Tongue (tissue), 2 donors: Measurements from ENCODE around the gene NOM1. TPM values are rescaled to one million over a fixed set of nuclear protein-coding genes. Genes with fewer than 3 reads are reported as not detected.

Experiments
- DNase-seq: peaks from one replicate; pipeline ENCODE4 v3.0.0-alpha.2; 2015
- total RNA-seq: library from RNA; depleted of rRNA; stranded (reverse); fragments of >200 nt; gene quantifications from one replicate; pipeline ENCODE4 v1.2.3, GENCODE V29; 2014

NOM1 gene
- total RNA-seq, 1 donor from 2014 or later, result 31.8 TPM

- no peak for DNase-seq
Observed at GRCh38 chr7:157017603-157018327, 68.3 kb downstream of the NOM1 start.

GRCh38 chr7:157018328-157018996 is 69.0 kb downstream of the NOM1 start:
- DNase-seq, result no peak

GRCh38 chr7:157018997-157019608 is 69.6 kb downstream of the NOM1 start:
- no peak for DNase-seq

DNA sequence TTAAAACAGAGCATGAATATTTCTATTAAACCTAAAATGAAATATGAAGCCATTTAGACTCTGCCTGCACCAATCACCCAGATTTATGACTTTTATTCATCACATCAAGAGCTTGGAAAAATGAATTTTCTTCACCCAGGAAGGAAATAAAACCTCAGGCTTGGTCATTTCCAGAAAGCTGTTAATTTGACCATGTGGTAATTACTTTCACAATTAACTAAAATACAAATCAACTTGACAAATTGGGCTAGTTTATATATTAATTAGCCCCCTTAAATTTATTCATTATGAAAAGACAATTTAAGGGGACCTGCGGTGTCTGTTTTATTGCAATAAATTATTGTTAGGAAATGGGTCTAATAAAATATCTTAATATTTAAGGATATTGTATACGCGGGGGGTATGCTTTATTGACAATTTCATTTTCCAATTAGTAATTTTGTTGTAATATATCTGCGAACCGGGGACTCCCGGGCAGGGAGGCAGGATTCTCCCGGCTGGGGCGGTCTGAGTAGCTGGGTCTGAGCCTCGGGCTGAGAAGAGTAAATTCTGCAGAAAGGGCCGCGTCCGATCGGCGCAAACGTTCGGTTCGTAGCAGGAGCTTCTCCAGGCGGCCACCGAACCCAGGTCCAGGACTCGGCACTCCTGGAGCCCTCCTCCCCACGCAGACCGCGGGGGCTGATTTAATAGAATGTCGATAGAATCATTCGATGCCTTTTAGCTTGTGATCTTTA is 70.4 kb downstream of the NOM1 start:
- no peak for DNase-seq

DNA sequence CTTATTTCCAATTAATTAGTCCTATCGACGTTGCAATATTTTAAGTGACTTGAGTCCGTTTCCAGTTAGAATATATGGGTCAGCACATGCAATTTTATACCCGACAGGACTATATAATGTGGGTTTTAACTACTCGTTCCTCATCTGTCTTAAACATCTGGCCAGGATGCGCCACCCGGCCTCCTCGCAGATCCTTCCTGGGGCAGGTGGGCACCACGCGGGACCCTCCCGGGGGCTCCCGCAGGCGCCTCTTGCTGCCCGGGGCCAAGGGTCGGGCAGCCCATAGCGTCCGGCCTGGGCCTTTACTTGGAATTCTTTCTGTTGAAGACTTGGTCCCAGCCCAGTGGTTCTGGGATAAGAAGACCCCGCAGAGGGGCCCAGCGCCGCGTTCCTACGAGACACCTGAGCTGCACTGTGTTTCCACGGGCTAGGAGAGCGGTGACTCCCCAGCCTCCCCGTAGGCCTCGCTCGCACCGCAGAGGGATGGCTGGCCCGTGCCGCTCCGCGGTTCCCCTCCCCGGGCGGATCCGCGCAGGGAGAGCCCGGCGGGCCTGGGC is 71.1 kb downstream of the NOM1 start:
- no peak for DNase-seq

DNA sequence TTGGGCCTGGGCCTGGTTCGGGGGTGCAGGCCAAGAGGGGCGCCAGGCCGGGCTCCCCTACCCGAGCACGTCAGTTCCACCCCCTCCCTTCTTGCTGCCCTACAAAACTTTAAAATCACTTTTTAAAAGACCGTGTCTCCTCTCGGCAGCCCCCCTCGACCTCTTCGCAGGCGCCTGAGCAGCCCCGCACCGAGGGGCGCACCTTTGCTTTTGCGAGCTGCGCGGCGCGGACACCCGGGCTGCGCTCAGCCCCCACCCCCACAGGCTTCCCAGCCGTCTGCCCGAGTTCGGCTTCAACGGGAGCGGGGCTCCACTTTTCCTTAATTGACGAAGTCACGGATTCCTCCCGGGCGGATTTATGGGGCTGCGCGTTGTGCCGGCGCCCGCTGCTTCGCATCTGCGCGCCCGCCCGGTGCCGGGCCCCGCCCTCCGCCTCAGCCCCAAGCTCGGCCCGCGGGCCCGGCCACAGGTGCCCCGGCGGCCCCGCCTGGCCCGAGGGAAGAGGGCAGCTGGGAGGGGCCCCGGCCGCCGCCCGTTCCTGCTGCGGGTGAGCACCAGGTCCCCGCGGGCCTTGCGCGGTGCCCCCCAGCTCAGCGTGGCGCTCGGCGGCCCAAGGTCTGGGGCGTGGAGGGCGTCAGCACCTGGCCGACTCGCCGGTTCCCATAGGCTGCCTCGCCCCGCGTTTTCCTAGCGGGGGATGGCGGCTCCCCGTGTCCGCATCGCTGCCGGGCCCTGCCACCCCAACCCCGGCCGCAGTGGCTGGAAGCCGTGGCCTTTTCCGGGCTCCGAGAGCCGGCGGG is 71.8 kb downstream of the NOM1 start:
- no peak for DNase-seq

DNA sequence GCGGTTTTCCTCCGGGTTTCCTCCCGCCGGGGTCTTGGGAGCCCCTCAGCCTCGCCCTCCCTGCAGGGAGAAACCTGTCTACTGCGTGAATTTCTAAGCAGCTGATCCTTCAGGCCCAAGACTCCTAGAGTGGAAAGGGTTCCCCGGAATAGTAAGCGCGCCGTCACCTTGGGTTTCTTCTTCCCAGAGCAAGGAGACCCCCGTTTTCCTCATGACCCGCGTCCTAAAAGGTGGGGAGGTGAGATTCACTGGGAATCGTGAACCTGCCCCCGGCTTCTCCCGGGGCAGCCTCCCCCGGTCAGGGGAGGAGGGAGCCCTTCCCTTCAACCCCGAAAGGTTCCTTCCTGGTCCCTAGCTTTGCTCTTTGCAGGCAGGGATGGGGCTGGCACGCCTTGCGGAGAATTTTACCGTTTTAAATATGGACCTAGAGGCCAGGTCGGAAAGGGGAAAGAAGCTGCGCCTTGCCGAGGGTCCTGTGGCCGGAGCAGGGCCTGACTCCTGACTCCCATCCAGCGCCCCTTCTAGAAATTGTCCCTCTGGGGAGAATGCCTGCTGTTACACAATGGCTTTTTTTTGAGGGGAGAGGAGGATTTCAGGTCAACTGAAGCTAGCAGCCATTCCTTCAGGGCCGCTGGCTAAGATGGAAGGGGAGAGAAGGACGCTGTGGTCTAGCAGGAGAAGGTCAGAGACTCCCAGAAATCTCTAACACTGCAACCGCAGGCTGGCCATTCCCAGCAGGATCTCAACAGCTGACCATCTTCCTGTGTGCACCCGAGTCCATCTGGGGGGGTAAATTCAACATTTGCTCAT is 72.6 kb downstream of the NOM1 start:
- DNase-seq, result no peak

Other genes starting within 250 kb of the NOM1 start
- gene LMBR1, start 56.5 kb upstream of the NOM1 start, total RNA-seq, result 87.2 TPM
- not detected for gene MNX1, start 61.0 kb downstream of the NOM1 start, total RNA-seq
- gene UBE3C, start 189.2 kb downstream of the NOM1 start, total RNA-seq, result 90.0 TPM